ENCODE measurements around the gene CAPN15.
A peak's percentile ranks its signal among the peaks of the same experiment; 100 is the strongest.

GRCh38 chr16:559411-560203, 32.1 kb downstream of the CAPN15 start:
- TF ChIP-seq EZH2phosphoT487 (IDR thresholded peaks at IDR 0.05; ENCODE audit: borderline replicate concordance, low read depth) (peak; percentile 77; the same call in 1 of the 2 replicates), GATA2 (CRISPR knock-in tag; IDR thresholded peaks at IDR 0.05) (no peak), POLR2AphosphoS5 (IDR thresholded peaks at IDR 0.05; ENCODE audit: low read depth, low read length) (no peak), TAF1 (IDR thresholded peaks at IDR 0.05; ENCODE audit: borderline replicate concordance, low read depth, low read length) (no peak), CTCF (IDR thresholded peaks at IDR 0.05) (peak; percentile 14; the same call in 1 of the 2 replicates), EP300 (IDR thresholded peaks at IDR 0.05; ENCODE audit: borderline replicate concordance in 1 of 2, low read depth in 1 of 2, low read length in 1 of 2) (no peak), TCF12 (IDR thresholded peaks at IDR 0.05) (no peak), SIN3A (IDR thresholded peaks at IDR 0.05; ENCODE audit: borderline replicate concordance, low read depth, low read length) (no peak), FOXJ3 (CRISPR knock-in tag; IDR thresholded peaks at IDR 0.05) (no peak), RCOR1 (IDR thresholded peaks at IDR 0.05; ENCODE audit: low read length) (no peak)

All from SK-N-SH (cell line).